GM21723 (cell line): ENCODE measurements around the gene THBD.

Experiments
- ATAC-seq: cut with Tn5 transposase; IDR thresholded peaks from one replicate; pipeline ENCODE4 v1.9.1; 2021; ENCODE audit warnings: mild to moderate bottlenecking, moderate library complexity; ENCODE audit not compliant: unreplicated experiment

The THBD gene

DNA sequence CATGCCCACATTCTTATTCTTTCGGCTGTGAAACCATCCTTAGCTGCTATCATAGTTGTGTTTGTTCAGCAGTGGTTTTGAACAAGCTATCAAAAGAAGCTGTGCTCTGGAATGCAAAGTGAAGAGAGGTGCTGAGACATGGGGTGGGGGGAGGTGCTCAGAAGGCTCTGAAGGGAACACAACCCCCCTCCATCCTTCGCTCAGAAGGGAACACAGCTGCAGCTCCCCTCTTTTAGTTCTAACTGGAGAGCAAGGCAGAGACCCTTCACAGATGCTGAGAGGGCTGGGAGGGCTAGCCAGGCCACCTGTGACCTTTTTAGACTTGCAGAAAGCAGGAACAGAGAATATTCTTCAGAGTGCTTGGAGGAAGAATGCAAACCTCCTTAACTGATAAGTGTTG is 32.0 kb downstream of the THBD start:
- no peak for ATAC-seq

GRCh38 chr20:23013429-23013828 is 36.0 kb downstream of the THBD start:
- no peak for ATAC-seq

DNA sequence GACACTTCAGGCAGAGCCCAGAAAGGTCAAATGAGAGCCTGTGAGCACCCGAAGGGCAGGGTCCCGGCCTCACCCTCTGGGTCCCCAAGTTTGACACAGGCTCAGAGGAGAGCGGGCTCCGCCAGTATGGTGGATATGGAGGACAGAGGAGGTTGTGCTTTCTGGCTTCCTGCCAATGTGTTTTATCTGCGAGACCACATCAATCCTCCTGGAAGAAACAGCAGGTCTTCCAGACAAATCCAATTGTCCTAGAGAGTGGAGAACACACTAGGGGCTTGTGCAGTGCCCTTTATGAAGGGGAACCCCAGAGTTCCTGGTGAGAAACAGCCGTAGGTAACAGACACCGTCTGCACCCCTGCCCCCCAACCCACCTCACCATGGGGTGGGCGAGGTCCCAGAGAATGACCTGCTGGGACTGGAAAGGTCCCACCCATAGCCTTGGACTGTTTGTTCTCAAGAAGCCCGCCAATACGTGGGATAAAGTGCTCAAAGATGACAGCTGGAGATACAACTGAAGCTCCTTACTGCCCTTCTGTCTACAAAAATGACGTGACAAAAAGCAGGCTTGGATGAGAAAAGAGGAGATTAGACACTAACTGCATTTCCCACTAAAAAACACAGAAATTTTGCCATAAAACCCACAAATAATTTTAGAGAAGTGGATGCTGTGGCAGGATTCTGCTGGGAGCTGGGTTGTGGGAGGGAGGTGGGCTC is 38.3 kb downstream of the THBD start:
- no peak for ATAC-seq

DNA sequence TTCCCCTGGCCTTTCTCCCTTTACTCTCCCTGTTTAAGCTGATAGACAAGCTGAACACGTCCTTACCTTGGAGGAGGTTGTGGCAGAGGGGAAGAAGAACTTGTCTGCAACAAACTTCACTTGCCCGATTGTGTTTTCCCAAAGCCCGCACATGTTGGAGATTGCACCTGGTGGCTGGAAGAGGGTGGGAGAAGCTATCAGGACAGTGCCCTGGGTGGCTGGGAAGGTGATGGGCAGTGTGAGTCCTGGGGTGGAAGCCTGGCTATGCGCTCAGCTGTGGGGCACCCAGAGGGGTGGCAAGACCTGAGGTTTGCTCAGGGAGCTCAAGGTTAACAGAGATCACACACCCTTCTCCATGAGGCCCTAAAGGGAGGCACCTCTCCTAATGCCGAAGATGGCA is 39.4 kb downstream of the THBD start:
- no peak for ATAC-seq

GRCh38 chr20:23009636-23010035 is 39.8 kb downstream of the THBD start:
- no peak for ATAC-seq

- no peak for ATAC-seq
These were observed 40.8 kb downstream of the THBD start for GRCh38 chr20:23008667-23009066.

- no peak for ATAC-seq
These were observed 41.4 kb downstream of the THBD start for GRCh38 chr20:23007886-23008655.

DNA sequence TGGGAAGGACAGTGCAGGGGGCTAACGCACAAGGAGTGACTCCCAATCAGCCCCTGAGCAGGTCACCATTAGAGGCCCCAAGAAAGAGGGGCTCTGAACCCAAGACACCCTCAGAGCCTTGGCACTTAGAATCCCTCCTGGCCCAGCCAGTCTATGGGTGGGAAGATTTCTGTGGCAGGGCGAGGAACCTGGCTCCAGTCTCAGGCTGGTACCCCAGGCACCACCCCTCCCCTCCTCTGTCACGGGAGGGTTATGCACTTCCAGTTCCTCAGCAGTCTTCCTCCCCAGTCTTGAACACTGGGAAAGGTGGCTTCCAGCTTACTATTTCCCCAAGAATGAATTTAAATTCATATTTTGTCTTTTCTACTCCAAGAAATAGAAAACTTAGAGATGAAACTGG is 42.0 kb downstream of the THBD start:
- no peak for ATAC-seq

GRCh38 chr20:23005776-23006175 is 43.7 kb downstream of the THBD start:
- ATAC-seq, result no peak

- ATAC-seq, result no peak
These were observed 45.5 kb downstream of the THBD start for GRCh38 chr20:23003881-23004460.

GRCh38 chr20:23003077-23003635 is 46.3 kb downstream of the THBD start:
- no peak for ATAC-seq

DNA sequence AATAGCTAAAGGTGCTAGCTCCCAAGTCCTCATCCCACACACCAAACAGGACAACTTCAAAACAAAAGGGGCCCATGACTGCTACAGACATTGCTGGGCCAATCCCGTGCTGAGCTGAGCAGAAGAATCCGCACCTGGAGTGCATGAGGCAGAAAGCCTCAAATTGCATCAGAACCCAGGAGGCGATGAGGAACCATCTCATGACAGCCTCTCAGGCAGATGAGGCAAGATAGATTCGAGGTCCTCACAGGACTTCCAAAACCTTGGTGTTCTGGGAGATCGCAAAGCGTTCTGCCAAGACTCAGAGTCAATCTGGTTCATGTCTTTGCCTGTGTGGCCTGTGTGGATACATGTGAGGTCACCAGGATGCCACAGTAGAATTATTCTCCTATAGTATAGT is 47.2 kb downstream of the THBD start:
- ATAC-seq, result no peak

GRCh38 chr20:23000232-23000947 is 49.1 kb downstream of the THBD start:
- ATAC-seq, result no peak

DNA sequence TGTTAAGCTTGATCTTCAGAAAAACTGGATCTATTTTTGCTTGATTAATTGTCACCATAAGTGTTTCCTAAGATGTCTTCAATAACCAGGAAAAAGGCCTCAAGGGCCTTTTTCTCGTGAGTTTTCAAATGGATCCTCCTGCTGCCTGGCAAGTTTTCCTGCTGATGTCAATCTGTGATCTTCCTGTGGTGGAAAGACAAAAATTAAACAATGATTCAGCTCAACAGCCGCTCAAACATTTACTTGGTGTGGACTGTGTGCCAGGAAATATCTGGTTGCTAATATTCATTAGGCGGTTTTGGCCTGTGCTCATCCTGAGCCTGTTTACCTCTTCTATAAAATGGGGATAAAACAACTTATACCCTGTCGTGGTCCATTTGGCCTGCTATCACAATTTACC is 49.7 kb downstream of the THBD start:
- ATAC-seq, result no peak

DNA sequence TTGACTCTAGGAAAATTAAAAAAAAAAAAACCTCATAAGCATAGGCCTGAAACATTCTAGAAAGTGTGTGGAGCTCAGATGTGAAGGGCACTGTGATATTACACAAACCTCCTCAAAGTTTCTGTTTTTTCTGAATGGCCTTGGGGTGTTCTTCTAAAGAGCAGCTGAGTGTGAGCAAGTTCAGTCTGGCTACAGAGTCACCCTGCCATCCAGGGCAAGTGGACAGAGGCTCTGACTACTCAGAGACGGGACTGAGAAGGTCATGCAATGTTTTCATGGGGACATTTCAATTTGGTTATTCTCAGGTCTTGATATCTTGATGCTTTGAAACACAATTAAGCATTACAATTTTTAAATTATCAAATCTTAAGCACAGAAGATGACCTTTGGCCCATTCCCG is 51.0 kb downstream of the THBD start:
- no peak for ATAC-seq

DNA sequence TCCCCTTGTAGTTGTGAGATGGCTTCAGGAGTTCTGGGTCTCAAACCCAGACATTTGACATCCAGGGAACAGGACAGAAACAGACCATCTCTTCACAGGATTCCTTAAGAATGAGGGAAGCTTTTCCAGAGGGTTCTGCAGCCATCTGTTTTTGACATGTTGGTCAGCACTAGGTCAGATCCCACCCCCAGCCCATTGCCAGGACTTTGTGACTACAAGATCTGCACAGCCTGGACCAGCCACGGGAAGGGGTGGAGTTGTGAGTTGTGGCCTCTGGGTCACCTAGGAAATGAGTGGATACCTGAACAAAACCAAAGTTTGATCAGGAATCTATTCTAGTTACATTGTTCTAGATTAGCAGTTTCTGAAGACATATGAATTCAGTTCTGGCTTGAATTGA is 53.5 kb downstream of the THBD start:
- ATAC-seq, result no peak
